Right renal cortex interstitium (tissue), 3 donors: ENCODE data around the gene ARID1B. TPM values are rescaled to one million over a fixed set of nuclear protein-coding genes. Genes with fewer than 3 reads are reported as not detected.

Experiments used
- DNase-seq, 3 donors: peaks; one replicate each; pipeline ENCODE4 v3.0.0-alpha.2; 2013; ENCODE audit warnings: low read depth in 3 of 3, low spot score in 2 of 3
- polyA plus RNA-seq, 3 donors: library from polyadenylated mRNA; unstranded; fragments of 120-200 nt; gene quantifications; one replicate each; pipeline ENCODE4 v1.2.1, GENCODE V29; 2013; ENCODE audit not compliant: insufficient read length in 3 of 3

ARID1B gene
- polyA plus RNA-seq, 3 donors = 70.1 to 75.5 (median 72.6) TPM

- DNase-seq = no peak
Observed at GRCh38 chr6:157193443-157193996, 416.3 kb downstream of the ARID1B start.

GRCh38 chr6:157194110-157194509 lies 416.9 kb downstream of the ARID1B start:
- DNase-seq = no peak

GRCh38 chr6:157194643-157195042 lies 417.5 kb downstream of the ARID1B start:
- DNase-seq = no peak

GRCh38 chr6:157196391-157196790 lies 419.2 kb downstream of the ARID1B start:
- no peak for DNase-seq

GRCh38 chr6:157198425-157199279 lies 421.5 kb downstream of the ARID1B start:
- no peak for DNase-seq

- DNase-seq = no peak
Observed at GRCh38 chr6:157200117-157200516, 422.9 kb downstream of the ARID1B start.

- no peak for DNase-seq
Observed at GRCh38 chr6:157200611-157201010, 423.4 kb downstream of the ARID1B start.

GRCh38 chr6:157201083-157201482 lies 423.9 kb downstream of the ARID1B start:
- no peak for DNase-seq

- DNase-seq = no peak
Observed at GRCh38 chr6:157203312-157203744, 426.1 kb downstream of the ARID1B start.

- DNase-seq = no peak
Observed at GRCh38 chr6:157203764-157204163, 426.6 kb downstream of the ARID1B start.

GRCh38 chr6:157205473-157206358 lies 428.5 kb downstream of the ARID1B start:
- DNase-seq = no peak

- DNase-seq = no peak
Observed at GRCh38 chr6:157206359-157206815, 429.2 kb downstream of the ARID1B start.

- DNase-seq = no peak
Observed at GRCh38 chr6:157207521-157208076, 430.4 kb downstream of the ARID1B start.

GRCh38 chr6:157209865-157210530 lies 432.8 kb downstream of the ARID1B start:
- no peak for DNase-seq

GRCh38 chr6:157210954-157211353 lies 433.8 kb downstream of the ARID1B start:
- DNase-seq = no peak

GRCh38 chr6:157211603-157212455 lies 434.7 kb downstream of the ARID1B start:
- no peak for DNase-seq

GRCh38 chr6:157213426-157213825 lies 436.2 kb downstream of the ARID1B start:
- DNase-seq = no peak

- no peak for DNase-seq
Observed at GRCh38 chr6:157213907-157214565, 436.9 kb downstream of the ARID1B start.

GRCh38 chr6:157215717-157216116 lies 438.5 kb downstream of the ARID1B start:
- DNase-seq = no peak
